Measurements from ENCODE around the gene CARS2.
"Not testable (repeated sequence)": the region's sequence is repeated elsewhere in the genome, so short reads cannot be mapped to it uniquely, and the experiment has no call there.

Gene CARS2

GRCh38 chr13:110615322-110616102 is 90.4 kb downstream of the CARS2 start, which contains the start of gene NAXD:
Gene NAXD (plus strand): TSS chr13:110615545. CDS start chr13:110615602, 57 bp downstream.
- DNase-seq: peak; percentile 54

DNA sequence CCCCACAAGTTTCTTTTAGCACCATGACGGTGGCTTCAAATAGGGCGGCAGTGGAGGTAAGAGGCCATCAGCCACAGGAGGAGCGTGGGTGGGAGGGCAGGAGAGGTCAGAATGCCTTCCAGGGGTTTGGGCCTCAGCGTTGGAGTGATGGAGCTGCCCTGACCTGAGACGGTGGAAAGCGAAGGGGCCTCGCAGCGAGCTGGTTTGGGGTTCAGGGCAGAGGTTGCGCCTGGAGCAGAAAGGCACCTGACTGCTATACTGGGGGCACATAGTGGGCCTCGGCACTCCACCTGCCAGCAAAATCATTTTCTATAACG is 91.0 kb downstream of the CARS2 start:
- DNase-seq: no peak

DNA sequence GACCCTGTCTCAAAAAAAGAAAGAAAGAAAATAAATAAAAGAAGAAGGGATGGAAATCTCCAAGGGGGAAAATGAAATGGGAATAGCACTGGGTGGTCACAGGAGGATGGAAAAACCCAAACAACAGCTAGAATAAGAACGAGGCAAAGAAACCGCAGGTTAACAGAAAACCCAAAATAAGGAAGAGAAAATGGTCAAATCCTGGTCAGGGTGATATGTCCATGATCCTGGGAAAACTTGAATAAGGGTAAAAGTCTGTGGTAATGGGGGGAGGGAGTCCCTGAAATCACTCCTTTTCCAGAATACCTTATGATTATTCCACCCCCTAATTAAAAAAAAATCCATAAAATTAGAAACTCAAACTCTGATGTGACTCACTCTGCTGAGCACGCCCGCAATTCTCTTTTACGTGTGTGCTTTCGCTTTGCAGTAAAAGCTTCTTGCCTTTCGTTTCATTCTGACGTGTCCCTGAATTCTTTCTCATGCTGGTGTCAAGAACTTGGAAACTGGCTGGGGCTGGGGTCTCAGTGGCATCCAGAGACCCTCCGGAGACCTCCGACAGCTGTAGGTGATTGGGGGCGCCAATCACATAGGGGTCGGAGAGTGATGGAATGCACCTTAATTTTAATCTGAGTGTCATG is 94.8 kb downstream of the CARS2 start:
- no peak for DNase-seq

- DNase-seq: no peak
Observed at GRCh38 chr13:110607675-110608224, 98.2 kb downstream of the CARS2 start.

GRCh38 chr13:110606281-110606680 is 99.6 kb downstream of the CARS2 start:
- not testable (repeated sequence) for DNase-seq

DNA sequence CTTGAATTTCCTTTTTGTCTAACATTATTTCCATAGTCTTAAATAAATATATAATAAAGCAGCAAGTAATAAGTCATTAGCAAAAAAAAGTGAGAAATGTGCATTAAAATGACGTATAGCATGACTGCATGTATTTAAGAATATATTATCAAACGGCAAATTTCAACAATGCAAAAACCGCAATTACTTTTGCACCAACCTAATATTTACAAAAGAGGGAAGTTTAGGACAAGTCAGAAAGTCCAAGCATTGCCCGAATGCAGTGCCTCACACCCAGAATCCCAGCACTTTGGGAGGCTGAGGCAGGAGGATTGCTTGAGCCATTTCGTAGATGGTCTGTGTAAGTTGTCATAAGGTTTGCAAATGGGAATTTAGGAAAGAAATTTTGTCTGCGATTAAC is 100.8 kb downstream of the CARS2 start:
- no peak for DNase-seq

GRCh38 chr13:110600980-110601379 is 104.9 kb downstream of the CARS2 start:
- no peak for DNase-seq

- no peak for DNase-seq
Observed at GRCh38 chr13:110600261-110600819, 105.6 kb downstream of the CARS2 start.

DNA sequence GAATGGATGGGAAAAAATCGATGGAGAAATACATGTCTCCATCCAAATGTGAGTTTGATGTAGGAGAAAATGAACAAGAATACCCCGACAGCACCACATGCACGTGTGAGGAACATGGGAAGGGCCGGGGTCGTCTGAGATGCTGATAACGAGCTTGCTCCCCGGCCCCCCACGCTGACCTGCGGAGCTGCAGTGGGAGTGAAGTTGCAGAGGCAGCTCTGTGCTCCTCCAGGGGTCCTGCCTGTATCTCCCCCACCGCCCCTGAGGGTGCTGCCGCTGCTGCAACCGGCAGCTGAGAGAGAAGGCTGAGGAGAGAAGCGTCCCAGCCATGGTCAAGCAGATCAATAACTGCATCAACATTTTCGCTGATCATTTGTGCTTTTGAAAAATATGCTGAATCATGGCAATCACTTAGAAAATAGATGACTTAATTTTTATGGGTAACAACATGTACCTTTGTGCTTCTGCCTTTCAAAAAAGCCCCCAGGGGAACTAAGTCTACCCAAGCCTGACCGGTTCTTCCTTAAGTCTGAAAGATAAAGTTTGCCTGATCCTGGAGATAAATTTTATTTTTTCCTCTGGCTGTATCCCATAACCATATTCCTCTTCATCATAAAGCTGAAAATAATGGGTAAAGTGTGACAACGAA is 108.8 kb downstream of the CARS2 start:
- no peak for DNase-seq

- peak; percentile 53 for DNase-seq
Observed at GRCh38 chr13:110593430-110594130, 112.3 kb downstream of the CARS2 start.

DNA sequence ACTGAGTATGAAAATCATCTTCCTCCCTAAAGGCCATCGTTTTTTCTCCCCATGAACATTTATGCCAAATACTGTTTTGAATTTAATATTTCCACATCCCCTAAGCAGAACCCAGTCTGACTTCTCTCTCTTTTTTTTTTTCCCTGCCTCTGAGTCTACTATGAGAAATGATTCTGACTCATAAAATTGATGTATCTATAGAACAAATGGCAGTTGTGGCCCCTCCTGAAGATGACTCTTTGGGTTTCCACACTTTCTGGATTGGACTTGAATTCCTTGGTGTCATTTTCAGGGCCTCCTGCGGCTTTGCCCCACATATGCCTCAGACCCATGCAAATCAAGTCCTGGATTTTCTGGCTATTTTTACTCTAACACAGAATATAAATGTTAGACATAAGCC is 113.3 kb downstream of the CARS2 start:
- DNase-seq: no peak

Data from GF-D8 (cell line).